ENCODE measurements around the gene GRPEL1.

DNA sequence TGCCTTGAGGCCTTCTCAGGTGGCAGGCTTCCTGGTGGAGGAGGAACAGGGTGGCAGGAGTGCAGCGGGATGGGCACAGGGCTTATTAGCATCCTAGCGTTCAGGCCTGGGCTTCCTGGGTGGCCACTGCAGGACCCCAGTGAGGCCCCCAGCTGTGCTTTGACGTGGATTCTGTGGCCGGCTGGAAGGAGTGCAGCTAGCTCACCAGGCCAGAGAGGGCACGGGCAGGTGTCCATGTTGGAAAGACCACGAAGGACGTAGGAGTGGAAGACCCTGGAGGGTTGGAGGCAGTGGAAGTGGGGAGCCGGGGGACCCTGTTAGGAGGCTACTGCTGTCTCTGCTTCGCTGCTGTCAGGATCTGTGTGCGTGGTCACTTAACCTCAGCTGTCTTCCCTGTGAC is 37.9 kb downstream of the GRPEL1 start:
- no peak for TF ChIP-seq CTCF (IDR thresholded peaks at IDR 0.05)
- TF ChIP-seq, protein P1, sequence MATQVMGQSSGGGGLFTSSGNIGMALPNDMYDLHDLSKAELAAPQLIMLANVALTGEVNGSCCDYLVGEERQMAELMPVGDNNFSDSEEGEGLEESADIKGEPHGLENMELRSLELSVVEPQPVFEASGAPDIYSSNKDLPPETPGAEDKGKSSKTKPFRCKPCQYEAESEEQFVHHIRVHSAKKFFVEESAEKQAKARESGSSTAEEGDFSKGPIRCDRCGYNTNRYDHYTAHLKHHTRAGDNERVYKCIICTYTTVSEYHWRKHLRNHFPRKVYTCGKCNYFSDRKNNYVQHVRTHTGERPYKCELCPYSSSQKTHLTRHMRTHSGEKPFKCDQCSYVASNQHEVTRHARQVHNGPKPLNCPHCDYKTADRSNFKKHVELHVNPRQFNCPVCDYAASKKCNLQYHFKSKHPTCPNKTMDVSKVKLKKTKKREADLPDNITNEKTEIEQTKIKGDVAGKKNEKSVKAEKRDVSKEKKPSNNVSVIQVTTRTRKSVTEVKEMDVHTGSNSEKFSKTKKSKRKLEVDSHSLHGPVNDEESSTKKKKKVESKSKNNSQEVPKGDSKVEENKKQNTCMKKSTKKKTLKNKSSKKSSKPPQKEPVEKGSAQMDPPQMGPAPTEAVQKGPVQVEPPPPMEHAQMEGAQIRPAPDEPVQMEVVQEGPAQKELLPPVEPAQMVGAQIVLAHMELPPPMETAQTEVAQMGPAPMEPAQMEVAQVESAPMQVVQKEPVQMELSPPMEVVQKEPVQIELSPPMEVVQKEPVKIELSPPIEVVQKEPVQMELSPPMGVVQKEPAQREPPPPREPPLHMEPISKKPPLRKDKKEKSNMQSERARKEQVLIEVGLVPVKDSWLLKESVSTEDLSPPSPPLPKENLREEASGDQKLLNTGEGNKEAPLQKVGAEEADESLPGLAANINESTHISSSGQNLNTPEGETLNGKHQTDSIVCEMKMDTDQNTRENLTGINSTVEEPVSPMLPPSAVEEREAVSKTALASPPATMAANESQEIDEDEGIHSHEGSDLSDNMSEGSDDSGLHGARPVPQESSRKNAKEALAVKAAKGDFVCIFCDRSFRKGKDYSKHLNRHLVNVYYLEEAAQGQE (IDR thresholded peaks at IDR 0.05; ENCODE audit: insufficient read depth in 1 of 2, low read depth in 2 of 2, low read length in 1 of 2) = no peak
- TF ChIP-seq TCF7L2 (IDR thresholded peaks at IDR 0.05; ENCODE audit: low read depth, low read length) = no peak
